Measurements from ENCODE around the gene WDR5. TPM values are rescaled to one million over a fixed set of nuclear protein-coding genes. Genes with fewer than 3 reads are reported as not detected.

Gene WDR5
- total RNA-seq, 1 experiment from 2014 or later = 51.7 TPM

- Histone ChIP-seq H3K36me3 (ENCODE audit: control insufficient read depth, insufficient read depth, low read length) (no peaks in the 10 kb centered on the region; the same call in 1 of the 2 replicates), H3K4me3 (ENCODE audit: low read depth, low read length) (no peak overlapping the region), H3K4me1 (peaks cover 19% of the 10 kb centered on the region), H3K27me3 (replicated peaks; ENCODE audit: control insufficient read depth, insufficient read depth, low read length) (no peaks in the 10 kb centered on the region), H3K9me3 (no peaks in the 10 kb centered on the region)
- H3K27me3 Mint-ChIP-seq (ENCODE audit: insufficient read depth, unreplicated experiment) = no peaks in the 10 kb centered on the region
- TF ChIP-seq, protein P1, sequence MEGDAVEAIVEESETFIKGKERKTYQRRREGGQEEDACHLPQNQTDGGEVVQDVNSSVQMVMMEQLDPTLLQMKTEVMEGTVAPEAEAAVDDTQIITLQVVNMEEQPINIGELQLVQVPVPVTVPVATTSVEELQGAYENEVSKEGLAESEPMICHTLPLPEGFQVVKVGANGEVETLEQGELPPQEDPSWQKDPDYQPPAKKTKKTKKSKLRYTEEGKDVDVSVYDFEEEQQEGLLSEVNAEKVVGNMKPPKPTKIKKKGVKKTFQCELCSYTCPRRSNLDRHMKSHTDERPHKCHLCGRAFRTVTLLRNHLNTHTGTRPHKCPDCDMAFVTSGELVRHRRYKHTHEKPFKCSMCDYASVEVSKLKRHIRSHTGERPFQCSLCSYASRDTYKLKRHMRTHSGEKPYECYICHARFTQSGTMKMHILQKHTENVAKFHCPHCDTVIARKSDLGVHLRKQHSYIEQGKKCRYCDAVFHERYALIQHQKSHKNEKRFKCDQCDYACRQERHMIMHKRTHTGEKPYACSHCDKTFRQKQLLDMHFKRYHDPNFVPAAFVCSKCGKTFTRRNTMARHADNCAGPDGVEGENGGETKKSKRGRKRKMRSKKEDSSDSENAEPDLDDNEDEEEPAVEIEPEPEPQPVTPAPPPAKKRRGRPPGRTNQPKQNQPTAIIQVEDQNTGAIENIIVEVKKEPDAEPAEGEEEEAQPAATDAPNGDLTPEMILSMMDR (IDR thresholded peaks at IDR 0.05; ENCODE audit: insufficient read depth in 1 of 2, low read depth in 1 of 2, low read length in 1 of 2, severe bottlenecking in 1 of 2, unreplicated experiment in 1 of 2) = no peak
- no peak for DNase-seq
- H3K9me3 Mint-ChIP-seq (ENCODE audit: unreplicated experiment) = no peaks in the 10 kb centered on the region
- BruUV-seq (replicated peaks) = no TSS peak
- peaks cover 15% of the 10 kb centered on the region for H3K4me1 Mint-ChIP-seq (ENCODE audit: low read depth, unreplicated experiment)
- intact Hi-C loops (cut with micrococcal nuclease; ENCODE audit: unreplicated experiment) = no loop called here
- H3K27ac Mint-ChIP-seq (ENCODE audit: unreplicated experiment) = no peak overlapping the region
- ChIA-PET CTCF (interaction anchor here (0.6 kb wide), 1 partner anchor 783 kb away, joined by 3 read pairs; the partner anchor contains the start of gene SURF1), POLR2A (no interaction called here)
- no peak overlapping the region for H3K4me3 Mint-ChIP-seq (ENCODE audit: unreplicated experiment)
- H3K36me3 Mint-ChIP-seq (ENCODE audit: insufficient read depth, unreplicated experiment) = peaks cover 57% of the 10 kb centered on the region
These were observed 3.2 kb downstream of the WDR5 start for GRCh38 chr9:134139081-134139480.

DNA sequence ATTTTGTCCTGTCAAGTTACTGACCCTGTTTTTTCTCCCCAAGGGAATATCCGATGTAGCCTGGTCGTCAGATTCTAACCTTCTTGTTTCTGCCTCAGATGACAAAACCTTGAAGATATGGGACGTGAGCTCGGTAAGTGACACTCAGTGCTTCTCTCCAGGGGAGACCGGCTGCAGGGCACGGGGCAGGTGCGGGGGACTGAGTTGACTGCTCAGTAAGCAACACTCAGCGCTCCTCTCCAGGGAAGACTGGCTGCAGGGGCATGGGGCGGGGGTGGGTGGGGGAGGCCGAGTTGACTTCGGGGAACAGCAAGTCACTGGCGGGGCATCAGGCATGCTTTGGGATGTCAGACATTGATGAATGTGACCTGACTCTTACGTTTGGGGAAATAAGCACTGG, 6.0 kb downstream of the WDR5 start:
- no peak overlapping the region for H3K27ac Mint-ChIP-seq (ENCODE audit: unreplicated experiment)
- peaks cover 8% of the 10 kb centered on the region for H3K4me1 Mint-ChIP-seq (ENCODE audit: low read depth, unreplicated experiment)
- peaks cover 9% of the 10 kb centered on the region; the same call in 1 of the 2 replicates for H3K4me1 ChIP-seq
- ChIA-PET CTCF (interaction anchor here (0.6 to 1.0 kb wide), 2 partner anchors 23 to 90 kb away, joined by 3 to 4 read pairs; partner anchors contain the start of gene RNU6ATAC), POLR2A (no interaction called here)
- intact Hi-C loops (cut with micrococcal nuclease; ENCODE audit: unreplicated experiment) = no loop called here
- no peaks in the 10 kb centered on the region for H3K9me3 ChIP-seq
- DNase-seq = no peak
- TF ChIP-seq, protein P1 (IDR thresholded peaks at IDR 0.05; ENCODE audit: insufficient read depth in 1 of 2, low read depth in 1 of 2, low read length in 1 of 2, severe bottlenecking in 1 of 2, unreplicated experiment in 1 of 2) = no peak
- H3K36me3 Mint-ChIP-seq (ENCODE audit: insufficient read depth, unreplicated experiment) = peaks cover 71% of the 10 kb centered on the region
- no peaks in the 10 kb centered on the region for H3K27me3 Mint-ChIP-seq (ENCODE audit: insufficient read depth, unreplicated experiment)
- no peaks in the 10 kb centered on the region for H3K9me3 Mint-ChIP-seq (ENCODE audit: unreplicated experiment)
- H3K36me3 ChIP-seq (ENCODE audit: control insufficient read depth, insufficient read depth, low read length) = no peaks in the 10 kb centered on the region; the same call in none of the 2 replicates
- no peak overlapping the region for H3K4me3 ChIP-seq (ENCODE audit: low read depth, low read length)
- H3K27me3 ChIP-seq (replicated peaks; ENCODE audit: control insufficient read depth, insufficient read depth, low read length) = no peaks in the 10 kb centered on the region
- H3K4me3 Mint-ChIP-seq (ENCODE audit: unreplicated experiment) = no peak overlapping the region
- no TSS peak for BruUV-seq (replicated peaks)

DNA sequence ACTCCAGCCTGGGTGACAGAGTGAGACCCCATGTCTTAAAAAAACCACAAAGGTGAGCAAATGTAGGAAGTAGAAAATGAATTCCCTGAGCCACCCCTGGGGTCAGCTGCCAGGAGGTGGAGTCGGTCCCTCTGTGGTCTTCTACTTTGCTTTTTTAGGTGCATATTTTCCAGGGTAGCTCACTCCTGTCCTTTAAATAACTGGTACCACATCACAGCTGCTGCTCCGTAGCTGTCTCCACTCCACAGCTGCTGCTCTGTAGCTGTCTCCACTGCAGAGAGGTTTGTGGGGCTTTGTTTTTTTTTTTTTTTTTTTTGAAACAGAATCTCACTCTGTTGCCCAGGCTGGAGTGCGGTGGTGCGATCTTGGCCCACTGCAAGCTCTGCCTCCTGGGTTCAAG, 8.9 kb downstream of the WDR5 start:
- peaks cover 90% of the 10 kb centered on the region for H3K36me3 Mint-ChIP-seq (ENCODE audit: insufficient read depth, unreplicated experiment)
- no peak for DNase-seq

More for the DNA sequence above, 8.9 kb downstream of the WDR5 start:
- Mint-ChIP-seq H3K27me3 (ENCODE audit: insufficient read depth, unreplicated experiment) (no peaks in the 10 kb centered on the region), H3K27ac (ENCODE audit: unreplicated experiment) (no peak overlapping the region), H3K4me3 (ENCODE audit: unreplicated experiment) (no peak overlapping the region), H3K9me3 (ENCODE audit: unreplicated experiment) (no peaks in the 10 kb centered on the region), H3K4me1 (ENCODE audit: low read depth, unreplicated experiment) (no peaks in the 10 kb centered on the region)
- H3K4me3 ChIP-seq (ENCODE audit: low read depth, low read length) = no peak overlapping the region
- no peaks in the 10 kb centered on the region; the same call in none of the 2 replicates for H3K36me3 ChIP-seq (ENCODE audit: control insufficient read depth, insufficient read depth, low read length)
- intact Hi-C loops (cut with micrococcal nuclease; ENCODE audit: unreplicated experiment) = no loop called here
- CTCF ChIA-PET = interaction anchor here (0.7 kb wide), 1 partner anchor 366 kb away, joined by 3 read pairs; no protein-coding TSS in a partner anchor
- TF ChIP-seq, protein P1 (IDR thresholded peaks at IDR 0.05; ENCODE audit: insufficient read depth in 1 of 2, low read depth in 1 of 2, low read length in 1 of 2, severe bottlenecking in 1 of 2, unreplicated experiment in 1 of 2) = no peak
- no peaks in the 10 kb centered on the region for H3K27me3 ChIP-seq (replicated peaks; ENCODE audit: control insufficient read depth, insufficient read depth, low read length)
- no peaks in the 10 kb centered on the region for H3K9me3 ChIP-seq
- no TSS peak for BruUV-seq (replicated peaks)
- no peaks in the 10 kb centered on the region for H3K4me1 ChIP-seq
- POLR2A ChIA-PET = no interaction called here

Data from Caco-2 (cell line).